T-helper 1 cell treated with Interleukin-12 subunit alpha and Interleukin-12 subunit beta and Interleukin-4 antibody, amounts not matched to agents 30 μg/mL and 1 μg/mL, for 36 hours (primary cell): ENCODE data around the gene PLEKHN1.
"Not testable (repeated sequence)": the region's sequence is repeated elsewhere in the genome, so short reads cannot be mapped to it uniquely, and the experiment has no call there.

ENCODE experiments used
- H3K27ac Mint-ChIP-seq: one replicate; pipeline ENCODE4 v1.8.0; 2021; ENCODE audit warnings: mild to moderate bottlenecking, mixed read lengths
- H3K27me3 Mint-ChIP-seq: one replicate; pipeline ENCODE4 v1.8.0; 2021; ENCODE audit warnings: low read depth, mixed read lengths
- H3K36me3 Mint-ChIP-seq: one replicate; pipeline ENCODE4 v1.8.0; 2021; ENCODE audit warnings: low read depth, mixed read lengths
- H3K4me1 Mint-ChIP-seq: one replicate; pipeline ENCODE4 v1.8.0; 2021; ENCODE audit warnings: low read depth, mixed read lengths
- H3K4me3 Mint-ChIP-seq: one replicate; pipeline ENCODE4 v1.8.0; 2021; ENCODE audit warnings: mild to moderate bottlenecking, moderate library complexity, mixed read lengths
- H3K9me3 Mint-ChIP-seq: one replicate; pipeline ENCODE4 v1.8.0; 2021; ENCODE audit warnings: mixed read lengths

Gene PLEKHN1

DNA sequence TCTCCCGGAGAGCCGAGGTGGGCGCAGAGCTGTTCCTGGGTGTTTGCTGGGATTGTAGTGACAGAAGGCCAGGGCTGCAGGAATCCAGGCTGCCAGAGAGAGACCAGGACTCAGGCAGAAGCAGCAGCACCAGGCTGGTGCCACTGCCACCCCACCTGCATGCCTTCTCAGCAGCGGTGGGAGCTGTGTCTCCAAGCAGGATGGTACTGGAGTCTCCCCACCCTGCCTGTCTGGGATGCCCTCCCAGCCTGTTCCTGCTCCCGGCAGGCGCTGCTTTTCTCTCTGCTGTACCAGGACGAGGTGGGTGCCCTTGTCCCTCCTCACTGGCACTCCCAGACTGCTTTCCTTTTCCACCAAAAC is 38.1 kb downstream of the PLEKHN1 start:
- Mint-ChIP-seq H3K4me3 (peak overlapping the region; percentile 30), H3K9me3 (no peaks in the 10 kb centered on the region), H3K27ac (no peak overlapping the region), H3K4me1 (peaks cover 10% of the 10 kb centered on the region), H3K36me3 (no peaks in the 10 kb centered on the region), H3K27me3 (peaks cover 41% of the 10 kb centered on the region)

GRCh38 chr1:1004780-1005697 is 38.8 kb downstream of the PLEKHN1 start:
- peak overlapping the region; percentile 30 for H3K4me3 Mint-ChIP-seq
- H3K27ac Mint-ChIP-seq, result peak overlapping the region; percentile 32

GRCh38 chr1:1005774-1006304 is 39.6 kb downstream of the PLEKHN1 start:
- H3K27ac Mint-ChIP-seq, result no peak overlapping the region
- no peaks in the 10 kb centered on the region for H3K36me3 Mint-ChIP-seq
- peaks cover 9% of the 10 kb centered on the region for H3K4me1 Mint-ChIP-seq
- H3K9me3 Mint-ChIP-seq, result no peaks in the 10 kb centered on the region
- H3K4me3 Mint-ChIP-seq, result no peak overlapping the region
- peaks cover 36% of the 10 kb centered on the region for H3K27me3 Mint-ChIP-seq

More at GRCh38 chr1:1004780-1005697, 38.8 kb downstream of the PLEKHN1 start:
- Mint-ChIP-seq H3K4me1 (peaks cover 10% of the 10 kb centered on the region), H3K9me3 (no peaks in the 10 kb centered on the region), H3K27me3 (peaks cover 39% of the 10 kb centered on the region), H3K36me3 (no peaks in the 10 kb centered on the region)

- Mint-ChIP-seq H3K9me3 (no peaks in the 10 kb centered on the region), H3K27ac (no peak overlapping the region), H3K36me3 (no peaks in the 10 kb centered on the region)
Measured at GRCh38 chr1:1006305-1007159, 40.2 kb downstream of the PLEKHN1 start.

GRCh38 chr1:1010131-1010530 is 43.8 kb downstream of the PLEKHN1 start:
- Mint-ChIP-seq H3K36me3 (peaks cover 11% of the 10 kb centered on the region), H3K4me1 (peaks cover 16% of the 10 kb centered on the region)
- not testable (repeated sequence) for H3K4me3 Mint-ChIP-seq, H3K9me3 Mint-ChIP-seq, H3K27me3 Mint-ChIP-seq, H3K27ac Mint-ChIP-seq

More at GRCh38 chr1:1006305-1007159, 40.2 kb downstream of the PLEKHN1 start:
- Mint-ChIP-seq H3K27me3 (peaks cover 31% of the 10 kb centered on the region), H3K4me3 (no peak overlapping the region), H3K4me1 (peaks cover 9% of the 10 kb centered on the region)

- peaks cover 6% of the 10 kb centered on the region for H3K27me3 Mint-ChIP-seq
- H3K4me3 Mint-ChIP-seq, result no peak overlapping the region
- H3K4me1 Mint-ChIP-seq, result peaks cover 17% of the 10 kb centered on the region
- no peaks in the 10 kb centered on the region for H3K9me3 Mint-ChIP-seq
- H3K27ac Mint-ChIP-seq, result no peak overlapping the region
- peaks cover 12% of the 10 kb centered on the region for H3K36me3 Mint-ChIP-seq
Measured at GRCh38 chr1:1011396-1011949, 45.2 kb downstream of the PLEKHN1 start.

- peak overlapping the region; percentile 88 for H3K4me3 Mint-ChIP-seq
- H3K36me3 Mint-ChIP-seq, result peaks cover 17% of the 10 kb centered on the region
- not testable (repeated sequence) for H3K9me3 Mint-ChIP-seq, H3K27me3 Mint-ChIP-seq
- peak overlapping the region; percentile 97 for H3K27ac Mint-ChIP-seq
- peaks cover 23% of the 10 kb centered on the region for H3K4me1 Mint-ChIP-seq
Measured at GRCh38 chr1:1012736-1013104, 46.4 kb downstream of the PLEKHN1 start.

DNA sequence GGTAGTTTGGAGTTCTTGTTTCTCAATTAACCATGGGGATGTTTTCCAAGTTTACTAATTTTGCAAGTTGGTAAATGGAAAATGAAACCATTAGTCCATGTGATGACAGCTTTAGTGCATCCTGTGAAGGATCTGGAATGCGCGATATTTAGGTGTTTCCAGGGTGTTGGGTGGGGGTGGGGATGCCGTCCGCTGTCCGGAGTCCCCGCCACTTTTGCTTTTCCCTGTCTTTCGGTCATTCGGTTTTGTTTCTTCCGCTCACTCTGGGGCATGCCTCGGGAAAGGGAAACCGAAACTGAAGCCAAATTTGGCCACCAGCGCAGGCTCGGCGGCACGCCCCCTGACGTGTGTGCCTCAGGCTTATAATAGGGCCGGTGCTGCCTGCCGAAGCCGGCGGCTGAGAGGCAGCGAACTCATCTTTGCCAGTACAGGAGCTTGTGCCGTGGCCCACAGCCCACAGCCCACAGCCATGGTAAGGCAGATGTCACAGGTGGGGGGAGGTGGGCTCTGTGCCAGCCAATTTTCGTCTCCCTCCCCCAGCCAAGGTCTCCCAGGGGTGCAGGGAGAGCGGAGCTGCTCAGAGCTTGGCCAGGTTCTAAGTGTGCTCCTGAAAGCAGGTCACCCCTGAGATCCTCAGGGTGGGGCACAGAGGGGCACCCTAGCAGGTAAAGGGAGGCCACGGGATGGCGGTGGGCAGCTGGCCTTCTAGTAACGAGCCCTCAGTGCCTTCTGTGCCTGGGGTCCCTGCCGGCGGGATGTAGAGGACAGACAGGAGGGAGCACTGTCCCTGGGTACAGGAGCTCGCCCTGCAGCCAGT is 47.0 kb downstream of the PLEKHN1 start, which contains the start of gene ISG15:
TSS of gene ISG15 (plus strand) at position 393 of the 817 bp plus-strand sequence. CDS start at position 470, 77 bp downstream.
- Mint-ChIP-seq H3K27ac (peak within 1 kb of the TSS; percentile 97), H3K36me3 (peaks cover 17% of the 10 kb centered on the region), H3K4me1 (peaks cover 23% of the 10 kb centered on the region), H3K27me3 (peaks cover 2% of the 10 kb centered on the region), H3K4me3 (peak within 1 kb of the TSS; percentile 88), H3K9me3 (no peaks in the 10 kb centered on the region)

DNA sequence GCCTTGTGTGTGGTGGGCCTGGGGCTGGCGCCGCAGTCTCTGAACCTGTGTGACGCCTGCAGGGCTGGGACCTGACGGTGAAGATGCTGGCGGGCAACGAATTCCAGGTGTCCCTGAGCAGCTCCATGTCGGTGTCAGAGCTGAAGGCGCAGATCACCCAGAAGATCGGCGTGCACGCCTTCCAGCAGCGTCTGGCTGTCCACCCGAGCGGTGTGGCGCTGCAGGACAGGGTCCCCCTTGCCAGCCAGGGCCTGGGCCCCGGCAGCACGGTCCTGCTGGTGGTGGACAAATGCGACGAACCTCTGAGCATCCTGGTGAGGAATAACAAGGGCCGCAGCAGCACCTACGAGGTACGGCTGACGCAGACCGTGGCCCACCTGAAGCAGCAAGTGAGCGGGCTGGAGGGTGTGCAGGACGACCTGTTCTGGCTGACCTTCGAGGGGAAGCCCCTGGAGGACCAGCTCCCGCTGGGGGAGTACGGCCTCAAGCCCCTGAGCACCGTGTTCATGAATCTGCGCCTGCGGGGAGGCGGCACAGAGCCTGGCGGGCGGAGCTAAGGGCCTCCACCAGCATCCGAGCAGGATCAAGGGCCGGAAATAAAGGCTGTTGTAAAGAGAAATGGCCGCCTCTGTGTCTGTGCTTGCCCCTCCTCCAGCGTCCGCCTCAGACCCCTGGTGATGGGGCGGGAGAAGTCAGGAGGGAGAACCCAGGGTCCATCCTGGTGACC is 47.8 kb downstream of the PLEKHN1 start:
- Mint-ChIP-seq H3K4me1 (peaks cover 23% of the 10 kb centered on the region), H3K27me3 (no peaks in the 10 kb centered on the region), H3K9me3 (no peaks in the 10 kb centered on the region), H3K27ac (peak overlapping the region; percentile 97), H3K36me3 (peaks cover 17% of the 10 kb centered on the region), H3K4me3 (peak overlapping the region; percentile 88)

DNA sequence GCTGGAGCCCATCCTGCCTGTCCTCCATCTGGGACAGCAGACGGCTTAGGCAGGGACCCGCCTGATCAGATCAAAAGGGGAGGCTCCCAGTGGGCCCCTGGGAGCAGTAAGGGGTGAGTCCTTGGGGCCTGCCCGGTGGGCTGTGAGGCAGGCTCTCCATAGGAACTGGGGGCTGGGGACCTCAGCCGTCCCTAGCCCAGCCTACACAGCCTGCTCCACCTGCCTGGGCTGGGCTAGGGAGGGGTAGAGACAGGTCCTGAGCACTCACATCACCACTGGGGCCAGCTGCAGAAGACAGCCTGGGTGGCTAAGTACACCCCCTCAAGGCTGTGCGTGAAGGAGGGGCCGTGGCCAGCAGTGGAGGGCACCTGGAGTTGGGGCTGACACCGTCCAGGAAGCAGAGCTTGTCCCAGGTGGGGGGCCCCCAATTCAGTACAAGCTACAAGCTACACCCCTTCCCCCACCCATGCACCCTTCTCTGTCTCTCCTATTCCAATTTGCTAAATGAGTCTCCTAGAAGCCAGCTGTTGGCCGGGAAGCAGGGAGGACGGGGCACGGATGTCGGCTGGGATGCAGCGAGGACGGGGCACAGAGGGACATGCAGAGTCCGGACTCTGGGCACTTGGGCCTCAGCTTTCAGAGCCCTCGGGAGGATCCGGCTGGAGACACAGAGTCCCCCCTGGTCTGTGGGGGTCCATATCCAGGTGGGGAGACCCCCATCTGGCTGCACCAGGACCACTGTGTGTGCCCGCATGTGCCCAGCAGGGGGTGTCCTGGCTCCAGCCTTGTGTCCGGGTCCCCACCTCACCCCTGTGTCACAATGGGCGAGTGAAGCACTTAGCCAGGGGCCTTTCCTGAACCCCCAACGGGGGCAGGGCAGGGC is 48.8 kb downstream of the PLEKHN1 start:
- no peaks in the 10 kb centered on the region for H3K27me3 Mint-ChIP-seq

GRCh38 chr1:1017397-1018320 is 51.4 kb downstream of the PLEKHN1 start:
- Mint-ChIP-seq H3K4me1 (peaks cover 23% of the 10 kb centered on the region), H3K27ac (peak overlapping the region; percentile 67), H3K4me3 (peak overlapping the region; percentile 72), H3K36me3 (peaks cover 17% of the 10 kb centered on the region)
- not testable (repeated sequence) for H3K27me3 Mint-ChIP-seq, H3K9me3 Mint-ChIP-seq

More for the DNA sequence above, 48.8 kb downstream of the PLEKHN1 start:
- peak overlapping the region; percentile 97 for H3K27ac Mint-ChIP-seq
- peak overlapping the region; percentile 88 for H3K4me3 Mint-ChIP-seq
- peaks cover 17% of the 10 kb centered on the region for H3K36me3 Mint-ChIP-seq
- peaks cover 23% of the 10 kb centered on the region for H3K4me1 Mint-ChIP-seq
- H3K9me3 Mint-ChIP-seq, result no peaks in the 10 kb centered on the region

DNA sequence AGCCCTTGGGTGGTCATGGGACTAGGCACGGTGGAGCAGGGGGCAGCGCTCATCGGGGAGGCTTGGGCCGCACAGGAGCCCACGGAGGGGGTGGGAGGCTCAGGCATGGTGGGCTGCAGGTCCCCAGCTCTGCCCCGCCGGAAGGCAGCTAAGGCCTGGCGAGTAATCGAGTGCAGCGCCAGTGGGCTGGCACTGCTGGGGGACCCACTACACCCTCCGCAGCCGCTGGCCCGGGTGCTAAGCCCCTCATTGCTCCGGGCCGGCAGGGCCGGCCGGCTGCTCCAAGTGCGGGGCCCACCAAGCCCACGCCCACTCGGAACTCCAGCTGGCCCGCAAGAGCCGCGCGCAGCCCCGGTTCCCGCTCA is 52.0 kb downstream of the PLEKHN1 start:
- not testable (repeated sequence) for H3K27ac Mint-ChIP-seq, H3K27me3 Mint-ChIP-seq, H3K9me3 Mint-ChIP-seq, H3K4me3 Mint-ChIP-seq
- peaks cover 22% of the 10 kb centered on the region for H3K4me1 Mint-ChIP-seq
- H3K36me3 Mint-ChIP-seq, result peaks cover 15% of the 10 kb centered on the region
